Adipocyte (in vitro differentiated cells): ENCODE measurements around the gene PTOV1.

ENCODE experiments used
- DNase-seq: peaks from one replicate; pipeline ENCODE4 v3.0.0-alpha.2; 2015; ENCODE audit warnings: low read depth
- H3K27me3 ChIP-seq: replicated peaks from 2 replicates; pipeline ENCODE4 v1.7.0; 2013; ENCODE audit warnings: mild to moderate bottlenecking, low read length, moderate library complexity; ENCODE audit not compliant: control insufficient read depth, insufficient read depth
- H3K36me3 ChIP-seq: 2 replicates; pipeline ENCODE4 v1.7.0; 2013; ENCODE audit warnings: low read length, mild to moderate bottlenecking, moderate library complexity; ENCODE audit not compliant: control insufficient read depth, insufficient read depth, severe bottlenecking
- H3K4me1 ChIP-seq: 2 replicates; pipeline ENCODE4 v1.7.0; 2013; ENCODE audit warnings: mild to moderate bottlenecking, low read length, moderate library complexity; ENCODE audit not compliant: control insufficient read depth, insufficient read depth
- H3K4me3 ChIP-seq: 2 replicates; pipeline ENCODE4 v1.7.0; 2013; ENCODE audit warnings: mild to moderate bottlenecking, low read length, moderate library complexity
- H3K9ac ChIP-seq: 2 replicates; pipeline ENCODE4 v1.7.0; 2013; ENCODE audit warnings: mild to moderate bottlenecking, low read length, moderate library complexity
- H3K9me3 ChIP-seq: 2 replicates; pipeline ENCODE4 v1.7.0; 2013; ENCODE audit warnings: mild to moderate bottlenecking, low read length, moderate library complexity; ENCODE audit not compliant: control insufficient read depth

Gene PTOV1

GRCh38 chr19:49847731-49848696 is 2.9 kb upstream of the PTOV1 start:
- H3K27me3 ChIP-seq: no peaks in the 10 kb centered on the region
- H3K36me3 ChIP-seq: no peaks in the 10 kb centered on the region

GRCh38 chr19:49848938-49849337 is 2.0 kb upstream of the PTOV1 start:
- no peaks in the 10 kb centered on the region for H3K36me3 ChIP-seq

More at GRCh38 chr19:49847731-49848696, 2.9 kb upstream of the PTOV1 start:
- H3K9me3 ChIP-seq: no peaks in the 10 kb centered on the region
- no peak overlapping the region for H3K4me3 ChIP-seq
- DNase-seq: peak; percentile 68
- peaks cover 23% of the 10 kb centered on the region for H3K4me1 ChIP-seq
- H3K9ac ChIP-seq: no peak overlapping the region

GRCh38 chr19:49849433-49850220 is 1.3 kb upstream of the PTOV1 start:
- H3K36me3 ChIP-seq: peaks cover 5% of the 10 kb centered on the region
- no peaks in the 10 kb centered on the region for H3K9me3 ChIP-seq
- peak overlapping the region; percentile 100 for H3K9ac ChIP-seq
- H3K4me1 ChIP-seq: peaks cover 28% of the 10 kb centered on the region
- H3K4me3 ChIP-seq: peak overlapping the region; percentile 95
- no peaks in the 10 kb centered on the region for H3K27me3 ChIP-seq
- no peak for DNase-seq

More at GRCh38 chr19:49848938-49849337, 2.0 kb upstream of the PTOV1 start:
- no peaks in the 10 kb centered on the region for H3K27me3 ChIP-seq
- DNase-seq: no peak
- H3K4me3 ChIP-seq: no peak overlapping the region
- no peaks in the 10 kb centered on the region for H3K9me3 ChIP-seq
- H3K9ac ChIP-seq: no peak overlapping the region
- H3K4me1 ChIP-seq: peaks cover 28% of the 10 kb centered on the region

- no peaks in the 10 kb centered on the region for H3K27me3 ChIP-seq
- peak overlapping the region; percentile 100 for H3K9ac ChIP-seq
- peak overlapping the region; percentile 95 for H3K4me3 ChIP-seq
- H3K4me1 ChIP-seq: peaks cover 28% of the 10 kb centered on the region
- DNase-seq: no peak
- H3K36me3 ChIP-seq: peaks cover 9% of the 10 kb centered on the region
- H3K9me3 ChIP-seq: no peaks in the 10 kb centered on the region
These were observed 805 bp upstream of the PTOV1 start for GRCh38 chr19:49850221-49850486.

- peak overlapping the region; percentile 100 for H3K9ac ChIP-seq
- peak overlapping the region; percentile 95 for H3K4me3 ChIP-seq
- no peaks in the 10 kb centered on the region for H3K9me3 ChIP-seq
- no peaks in the 10 kb centered on the region for H3K27me3 ChIP-seq
- peaks cover 22% of the 10 kb centered on the region for H3K36me3 ChIP-seq
- peaks cover 28% of the 10 kb centered on the region for H3K4me1 ChIP-seq
- DNase-seq: peak; percentile 57
These were observed 699 bp downstream of the PTOV1 start for GRCh38 chr19:49851456-49852259.

GRCh38 chr19:49852631-49853126 is 1.7 kb downstream of the PTOV1 start:
- Histone ChIP-seq H3K4me1 (peaks cover 28% of the 10 kb centered on the region), H3K4me3 (peak overlapping the region; percentile 95), H3K27me3 (no peaks in the 10 kb centered on the region), H3K36me3 (peaks cover 31% of the 10 kb centered on the region), H3K9ac (peak overlapping the region; percentile 68), H3K9me3 (no peaks in the 10 kb centered on the region)
- no peak for DNase-seq

GRCh38 chr19:49853852-49854377 is 3.0 kb downstream of the PTOV1 start:
- no peak overlapping the region for H3K9ac ChIP-seq
- peaks cover 39% of the 10 kb centered on the region for H3K36me3 ChIP-seq
- H3K4me3 ChIP-seq: no peak overlapping the region
- H3K27me3 ChIP-seq: no peaks in the 10 kb centered on the region
- H3K9me3 ChIP-seq: no peaks in the 10 kb centered on the region
- H3K4me1 ChIP-seq: peaks cover 21% of the 10 kb centered on the region
- no peak for DNase-seq

- H3K27me3 ChIP-seq: no peaks in the 10 kb centered on the region
- peaks cover 40% of the 10 kb centered on the region for H3K36me3 ChIP-seq
- no peak for DNase-seq
- H3K9me3 ChIP-seq: no peaks in the 10 kb centered on the region
- H3K9ac ChIP-seq: no peak overlapping the region
- H3K4me3 ChIP-seq: no peak overlapping the region
- peaks cover 24% of the 10 kb centered on the region for H3K4me1 ChIP-seq
These were observed 3.7 kb downstream of the PTOV1 start for GRCh38 chr19:49854378-49855263.

GRCh38 chr19:49855277-49855675 is 4.3 kb downstream of the PTOV1 start:
- Histone ChIP-seq H3K27me3 (no peaks in the 10 kb centered on the region), H3K9me3 (no peaks in the 10 kb centered on the region), H3K4me1 (peaks cover 19% of the 10 kb centered on the region), H3K4me3 (no peak overlapping the region), H3K9ac (no peak overlapping the region), H3K36me3 (peaks cover 45% of the 10 kb centered on the region)
- DNase-seq: no peak
